G401 (cell line): ENCODE data around the gene GFPT2. TPM values are rescaled to one million over a fixed set of nuclear protein-coding genes. Genes with fewer than 3 reads are reported as not detected.

ENCODE experiments used
- total RNA-seq: library from RNA; depleted of rRNA; stranded (reverse); fragments of >200 nt; shearing (Covaris generic); gene quantifications from 2 replicates; pipeline ENCODE4 v1.2.3, GENCODE V29; 2014; rRNA removed

GFPT2 gene
- total RNA-seq, 1 experiment from 2014 or later = 1.2 TPM

Other genes with a start within 250 kb of the GFPT2 start
- 0.18 TPM in 1 of 2 replicates, not detected in the other for gene RASGEF1C, start 144.1 kb downstream of the GFPT2 start, total RNA-seq
- 44.2 and 83.2 TPM in 2 replicates for gene MAPK9, start 61.3 kb downstream of the GFPT2 start, total RNA-seq
- gene CNOT6, start 141.0 kb upstream of the GFPT2 start, total RNA-seq = 15.5 and 18.0 TPM in 2 replicates
- not detected in 2 replicates for gene SCGB3A1, start 238.2 kb upstream of the GFPT2 start, total RNA-seq